ENCODE measurements around the gene CLSTN2. TPM values are rescaled to one million over a fixed set of nuclear protein-coding genes. Genes with fewer than 3 reads are reported as not detected.

Gene CLSTN2
- total and polyA plus RNA-seq, 2 of the 8 experiments (the other 6 are each of a cell fraction or from before 2014, with no cell fraction given) = 0.39 to 0.52 TPM

DNA sequence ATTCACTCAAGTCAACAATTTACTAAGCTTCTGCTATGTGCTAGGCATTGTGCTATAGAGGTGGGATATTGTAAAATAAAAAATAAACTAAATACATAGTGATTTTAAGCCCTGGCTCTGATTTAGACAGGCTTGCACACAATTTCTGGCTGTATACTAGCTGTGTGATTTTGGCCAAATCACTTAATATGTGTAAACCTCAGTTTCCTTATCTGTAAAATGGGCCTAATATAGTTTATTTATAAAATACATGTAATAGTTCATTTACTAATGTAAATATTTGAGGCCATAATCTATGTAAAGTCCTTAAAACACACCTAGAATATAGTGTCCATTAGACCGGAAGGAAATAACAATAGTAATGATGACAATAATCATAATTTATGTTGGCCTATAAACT is 363.1 kb downstream of the CLSTN2 start:
- no peaks in the 10 kb centered on the region for H4K20me1 ChIP-seq (replicated peaks in 1 of 2; ENCODE audit: control insufficient read depth in 1 of 2, insufficient read depth in 2 of 2, low read length in 2 of 2)
- no peaks in the 10 kb centered on the region for H3K36me3 ChIP-seq (ENCODE audit: control insufficient read depth in 2 of 4, insufficient read depth in 4 of 4, low read length in 3 of 4)
- 91% methylated on average over 1 of the region's 1 CpG; no CpG with 5 or more reads in 1 of the 2 experiments for WGBS, 2 experiments (ENCODE audit: extremely low coverage in 1 of 2, insufficient coverage in 1 of 2, insufficient read length in 1 of 2, insufficient replicate concordance in 2 of 2, low coverage in 1 of 2, low lambda C conversion rate in 2 of 2, missing lambda C conversion rate in 1 of 2)
- no peak overlapping the region for H2AFZ ChIP-seq (ENCODE audit: low read length)
- H3K9ac ChIP-seq (replicated peaks in 1 of 4; ENCODE audit: extremely low read depth in 1 of 4, low read depth in 3 of 4, low read length in 3 of 4) = no peak overlapping the region
- no peak overlapping the region for H3K4me3 ChIP-seq (ENCODE audit: extremely low read depth in 1 of 4, insufficient read depth in 2 of 4, low read depth in 3 of 4, low read length in 4 of 4)
- POLR2A ChIA-PET (ENCODE audit: partially characterized antibody) = interaction anchor here (1.0 kb wide), 1 partner anchor 23 kb away, joined by 3 read pairs; no protein-coding TSS in a partner anchor
- CTCF ChIA-PET (ENCODE audit: partially characterized antibody) = interaction anchor here (0.7 to 5.0 kb wide), 8 partner anchors 9 to 169 kb away, joined by 3 to 28 read pairs (median 4); no protein-coding TSS in a partner anchor
- no peak overlapping the region for H2BK20ac ChIP-seq (ENCODE audit: low read length)
- H2BK15ac ChIP-seq (ENCODE audit: low read length) = no peak overlapping the region
- peak overlapping the region in 1 of 2 experiments; percentile 40; a peak in 1 of 4 replicates for H3K4me2 ChIP-seq (ENCODE audit: insufficient read depth in 1 of 2, low read depth in 2 of 2, low read length in 2 of 2)
- H3K18ac ChIP-seq (ENCODE audit: extremely low read depth, low read length) = no peak overlapping the region
- H3K9me3 ChIP-seq (ENCODE audit: insufficient read depth in 2 of 2, low read depth in 1 of 2, low read length in 1 of 2) = no peaks in the 10 kb centered on the region
- H2BK120ac ChIP-seq (replicated peaks; ENCODE audit: low read depth, low read length) = no peak overlapping the region
- H3K14ac ChIP-seq (ENCODE audit: insufficient read length) = no peak overlapping the region
- H3K23ac ChIP-seq (ENCODE audit: insufficient read length) = no peak overlapping the region
- peaks cover 0 to 21% (median 17%) of the 10 kb centered on the region in 4 experiments; a peak in 5 of 7 replicates for H3K4me1 ChIP-seq (replicated peaks in 1 of 4; ENCODE audit: control insufficient read depth in 3 of 4, insufficient read depth in 4 of 4, low read length in 3 of 4)
- no peak overlapping the region for H4K5ac ChIP-seq (ENCODE audit: insufficient read length, low read depth, low read length)
- H3K79me1 ChIP-seq (ENCODE audit: low read depth, low read length) = no peaks in the 10 kb centered on the region
- H3K56ac ChIP-seq (replicated peaks; ENCODE audit: insufficient read length, low read depth, low read length) = no peak overlapping the region
- DNase-seq (ENCODE audit: low read depth in 1 of 2, low spot score in 2 of 2) (no peak), FAIRE-seq (no peak)
- H4K91ac ChIP-seq (replicated peaks; ENCODE audit: insufficient read length, low read length) = no peak overlapping the region
- no peaks in the 10 kb centered on the region for H3K79me2 ChIP-seq (ENCODE audit: control insufficient read depth in 1 of 2, insufficient read depth in 2 of 2, low read length in 2 of 2)
- H2AK5ac ChIP-seq (ENCODE audit: low read depth, low read length) = no peak overlapping the region
- no peak overlapping the region for H3K27ac ChIP-seq (ENCODE audit: low read depth, low read length)
- no peak overlapping the region for H4K8ac ChIP-seq (ENCODE audit: extremely low read depth, insufficient read depth, low read length)
- H3K4ac ChIP-seq (replicated peaks; ENCODE audit: insufficient read length, low read depth, low read length) = no peak overlapping the region
- H2BK12ac ChIP-seq (ENCODE audit: low read depth, low read length) = no peak overlapping the region
- H2BK5ac ChIP-seq (ENCODE audit: low read depth, low read length) = no peak overlapping the region; the same call in 1 of the 2 replicates
- no peaks in the 10 kb centered on the region for H3K27me3 ChIP-seq (replicated peaks in 1 of 4; ENCODE audit: control insufficient read depth in 3 of 4, extremely low read depth in 1 of 4, insufficient read depth in 3 of 4, low read length in 3 of 4)
- no peaks in the 10 kb centered on the region for H3K23me2 ChIP-seq (ENCODE audit: low read depth, low read length)
- no peak for TF ChIP-seq POLR2A (IDR thresholded peaks at IDR 0.05; ENCODE audit: control extremely low read depth in 1 of 2, low read depth in 2 of 2, low read length in 2 of 2)
- no peak for TF ChIP-seq TAF1 (IDR thresholded peaks at IDR 0.05; ENCODE audit: low read depth, low read length)
- TF ChIP-seq CTCF (IDR thresholded peaks at IDR 0.05; ENCODE audit: control extremely low read depth in 1 of 3, insufficient read depth in 1 of 3, low read depth in 1 of 3, low read length in 3 of 3) = no peak
- TF ChIP-seq MAX (IDR thresholded peaks at IDR 0.05) = no peak
- TF ChIP-seq KDM5A (IDR thresholded peaks at IDR 0.05; ENCODE audit: low read length) = no peak
- no peak for TF ChIP-seq SIN3A (conservative IDR thresholded peaks at IDR 0.05 in 1 of 2, IDR thresholded peaks at IDR 0.05 in 1 of 2; ENCODE audit: low read depth in 1 of 2, low read length in 2 of 2)
- TF ChIP-seq NRF1 (IDR thresholded peaks at IDR 0.05; ENCODE audit: low read depth, low read length) = no peak
- TF ChIP-seq BRCA1 (IDR thresholded peaks at IDR 0.05; ENCODE audit: low read depth, low read length) = no peak
- no peak for TF ChIP-seq JUN (IDR thresholded peaks at IDR 0.05; ENCODE audit: low read depth, low read length)
- TF ChIP-seq TBP (IDR thresholded peaks at IDR 0.05; ENCODE audit: low read depth, low read length) = no peak

Measured in H1 (cell line).